GM13977 (cell line): ENCODE results near the gene PELI2.

Experiments used
- DNase-seq: peaks from one replicate; pipeline ENCODE4 v3.0.0; 2012; ENCODE audit warnings: low spot score
- CTCF ChIP-seq: IDR thresholded peaks from 2 replicates; pipeline ENCODE4 v1.5.1; 2012; ENCODE audit warnings: mild to moderate bottlenecking, control low read depth; ENCODE audit not compliant: insufficient read depth; ENCODE audit errors: extremely low read depth, missing control alignments
- in situ Hi-C: fragments of 300-500 bp; cut with MboI; formaldehyde crosslinking; loops from one replicate; pipeline ENCODE4 v1.12.0; 2022; ENCODE audit warnings: low sequenced_read_pairs, low pct_unique_long_range_greater_than_20kb, mixed read lengths, inconsistent platforms; ENCODE audit not compliant: unreplicated experiment

The PELI2 gene

GRCh38 chr14:56137453-56137807 is 19.2 kb downstream of the PELI2 start:
- in situ Hi-C loops: no loop called here
- no peak for DNase-seq
- TF ChIP-seq CTCF: no peak

- no peak for DNase-seq
- in situ Hi-C loops: no loop called here
- no peak for TF ChIP-seq CTCF
Observed at GRCh38 chr14:56137849-56138248, 19.6 kb downstream of the PELI2 start.

- no peak for DNase-seq
Observed at GRCh38 chr14:56138928-56139327, 20.7 kb downstream of the PELI2 start.

GRCh38 chr14:56142314-56142713 is 24.1 kb downstream of the PELI2 start:
- in situ Hi-C loops: no loop called here
- TF ChIP-seq CTCF: no peak

More at GRCh38 chr14:56138928-56139327, 20.7 kb downstream of the PELI2 start:
- TF ChIP-seq CTCF: no peak
- in situ Hi-C loops: no loop called here

GRCh38 chr14:56143025-56143424 is 24.8 kb downstream of the PELI2 start:
- DNase-seq: no peak
- in situ Hi-C loops: no loop called here
- TF ChIP-seq CTCF: no peak

More at GRCh38 chr14:56142314-56142713, 24.1 kb downstream of the PELI2 start:
- no peak for DNase-seq

GRCh38 chr14:56144176-56144575 is 26.0 kb downstream of the PELI2 start:
- no peak for DNase-seq
- TF ChIP-seq CTCF: no peak
- in situ Hi-C loops: no loop called here
